Limb (tissue), 2 donors: Measurements from ENCODE around the gene CBFA2T2.
A peak's percentile ranks its signal among the peaks of the same experiment; 100 is the strongest.
"Not testable (repeated sequence)": the region's sequence is repeated elsewhere in the genome, so short reads cannot be mapped to it uniquely, and the experiment has no call there.

Experiments used
- DNase-seq, 2 donors: peaks; one replicate each; pipeline ENCODE4 v3.0.0-alpha.2; 2016; ENCODE audit errors: extremely low spot score in 2 of 2

CBFA2T2 gene

DNA sequence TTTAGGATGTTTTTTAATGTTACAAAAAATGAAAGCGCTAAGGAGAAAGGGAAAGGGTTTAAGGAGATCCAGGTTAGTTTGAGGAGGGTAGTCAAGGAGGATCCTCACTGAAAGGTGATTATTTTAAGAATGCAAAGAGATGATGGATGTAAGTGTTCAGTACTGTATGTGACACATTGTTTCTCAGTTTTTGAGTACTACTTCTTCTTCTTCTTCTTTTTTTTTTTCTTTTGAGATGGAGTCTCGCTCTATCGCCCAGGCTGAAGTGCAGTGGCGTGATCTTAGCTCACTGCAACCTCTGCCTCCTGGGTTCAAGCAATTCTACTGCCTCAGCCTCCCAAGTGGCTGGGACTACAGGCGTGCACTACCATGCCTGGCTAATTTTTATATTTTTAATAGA is 83.4 kb downstream of the CBFA2T2 start:
- not testable (repeated sequence) for DNase-seq

- no peak for DNase-seq
Measured at GRCh38 chr20:33575282-33575681, 85.4 kb downstream of the CBFA2T2 start.

DNA sequence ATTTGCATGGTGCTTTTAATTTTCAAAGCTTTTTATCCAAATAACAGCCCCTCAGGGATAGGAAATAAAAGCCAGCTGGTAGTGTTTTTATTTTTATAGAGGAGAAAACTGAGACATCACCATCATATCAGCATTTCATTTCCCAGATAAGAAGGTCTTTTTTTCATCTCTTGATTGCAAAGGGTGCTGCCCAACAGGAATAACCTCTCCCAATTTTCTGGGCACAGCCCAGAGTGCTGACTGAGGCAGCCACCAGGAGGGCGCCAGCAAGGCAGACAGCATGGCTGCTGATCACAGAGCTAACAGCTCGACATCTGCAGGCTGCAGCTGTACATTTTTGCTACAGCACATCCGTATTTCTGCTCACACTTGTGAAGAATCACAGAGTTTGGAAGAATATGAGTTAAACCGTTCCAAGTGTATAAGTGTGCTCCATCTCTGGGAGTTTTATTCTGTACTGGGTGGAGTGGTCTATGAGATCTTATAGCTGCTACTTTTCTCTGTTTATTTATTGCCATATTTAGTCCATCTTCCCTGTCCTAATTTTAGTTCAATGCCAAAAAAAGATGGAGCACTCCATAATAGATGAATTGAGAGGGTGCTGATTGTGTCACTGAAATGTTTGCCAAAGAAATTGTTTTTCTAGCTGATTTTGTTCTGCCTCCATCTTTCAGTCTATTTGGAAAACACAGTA is 86.7 kb downstream of the CBFA2T2 start:
- peak in 1 of 2 donors; percentile 36 for DNase-seq

DNA sequence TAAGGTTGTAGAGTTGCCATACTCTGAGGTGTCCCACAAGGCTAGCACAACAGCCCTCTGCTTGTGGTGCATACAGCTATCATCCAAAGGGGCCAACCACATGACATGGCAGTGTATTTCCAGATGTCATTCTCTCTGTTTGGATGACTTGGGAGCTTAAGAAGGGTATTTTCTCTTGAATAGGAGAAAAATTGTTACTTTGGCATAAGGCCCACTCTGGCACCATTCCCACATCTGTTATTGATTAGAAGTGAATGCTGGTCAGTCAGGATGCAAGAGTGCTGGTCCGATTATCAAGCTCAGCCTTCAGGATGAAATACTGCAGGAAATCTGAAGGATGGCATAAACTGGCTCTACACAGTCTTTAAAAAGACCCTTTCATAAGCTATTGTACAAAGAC is 88.6 kb downstream of the CBFA2T2 start:
- DNase-seq: peak in 1 of 2 donors; percentile 56

DNA sequence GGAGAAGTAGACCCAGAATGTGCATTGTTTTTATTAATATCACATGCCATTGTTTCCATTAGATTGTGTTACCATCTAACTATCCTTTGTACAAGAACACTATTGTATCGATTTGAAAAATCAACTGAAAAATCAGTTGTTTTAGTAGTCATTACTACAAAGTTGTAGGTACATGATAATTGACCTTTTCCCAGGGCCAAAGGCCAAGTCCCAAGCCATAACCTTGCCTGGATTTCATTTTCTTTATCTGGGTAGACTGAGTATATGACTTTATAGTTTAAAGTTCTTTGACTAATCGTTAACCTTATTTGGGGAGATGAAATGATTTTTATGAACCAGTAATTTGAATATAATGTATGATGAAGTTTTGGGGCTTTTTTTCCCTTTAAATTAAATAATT is 93.2 kb downstream of the CBFA2T2 start:
- no peak for DNase-seq

DNA sequence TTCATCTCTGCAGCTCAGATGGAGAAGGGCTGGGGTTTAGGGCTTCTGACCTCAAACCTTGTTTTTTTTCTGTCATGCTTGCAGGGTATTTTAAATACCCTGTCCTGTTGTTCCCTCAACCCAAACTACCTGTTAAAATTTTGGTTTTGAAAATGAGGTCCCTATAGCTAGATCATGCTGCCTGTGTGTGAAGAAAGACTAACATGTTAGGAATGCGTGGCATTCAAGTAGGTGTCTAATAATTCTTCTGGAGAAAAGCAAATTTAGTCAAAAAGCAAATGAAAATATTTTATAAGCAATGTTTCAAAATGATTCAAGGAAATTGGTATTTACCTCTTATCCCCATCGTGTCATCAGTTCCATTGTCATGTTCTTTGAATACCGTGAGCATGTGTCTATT is 95.1 kb downstream of the CBFA2T2 start:
- no peak for DNase-seq

- no peak for DNase-seq
Measured at GRCh38 chr20:33585413-33585812, 95.5 kb downstream of the CBFA2T2 start.

DNA sequence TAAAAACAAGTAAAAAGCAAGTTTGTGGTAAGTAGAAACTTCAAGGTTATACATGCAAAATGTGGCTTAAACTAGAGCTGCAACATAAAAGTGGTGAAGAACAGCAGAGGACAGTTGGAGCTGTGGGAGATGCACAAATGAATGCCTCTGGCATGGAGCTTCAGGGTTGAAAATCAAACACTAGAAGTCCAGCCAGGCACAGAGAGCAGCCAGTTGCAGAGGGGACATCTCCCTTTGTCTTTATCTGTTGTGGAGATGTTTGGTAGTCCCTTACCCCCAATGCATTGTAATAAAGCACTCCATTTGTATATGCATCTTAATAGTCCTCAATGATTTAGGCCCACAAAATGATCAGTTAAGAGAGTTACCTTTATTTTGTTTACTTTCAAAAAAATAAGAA is 99.2 kb downstream of the CBFA2T2 start:
- no peak for DNase-seq

DNA sequence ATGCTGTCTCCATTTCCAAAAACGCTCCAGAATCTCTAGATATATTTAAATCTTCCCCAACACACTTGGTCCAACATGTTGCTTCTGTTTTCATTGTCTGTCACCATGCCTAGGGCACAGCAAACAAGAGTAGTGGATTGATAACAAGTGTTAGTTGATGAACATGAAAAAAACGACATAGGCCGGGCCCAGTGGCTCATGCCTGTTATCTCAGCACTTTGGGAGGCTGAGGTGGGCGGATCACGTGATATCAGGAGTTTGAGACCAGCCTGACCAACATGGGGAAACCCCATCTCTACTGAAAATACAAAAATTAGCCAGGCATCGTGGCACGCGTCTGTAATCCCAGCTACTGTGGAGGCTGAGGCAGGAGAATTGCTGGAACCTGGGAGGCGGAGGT is 102.0 kb downstream of the CBFA2T2 start:
- DNase-seq: not testable (repeated sequence)

DNA sequence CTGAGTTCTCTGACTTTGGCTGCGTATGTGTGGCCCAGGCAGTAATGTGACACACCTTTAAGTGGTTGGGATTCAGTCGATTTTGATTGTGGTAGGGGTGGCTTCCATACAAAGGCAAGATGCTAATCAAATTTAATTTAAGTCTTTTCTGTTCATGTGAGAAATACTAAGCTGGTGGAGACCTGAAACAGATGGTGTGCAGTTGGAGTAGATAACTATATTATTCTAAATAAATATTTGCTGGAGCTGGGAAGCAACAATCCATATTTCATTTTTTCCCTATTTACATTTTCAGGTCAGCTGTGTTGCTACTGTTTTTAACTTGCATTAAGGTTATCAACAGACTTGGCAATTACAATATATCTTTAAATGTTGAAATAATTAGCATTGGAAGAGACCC is 104.8 kb downstream of the CBFA2T2 start:
- DNase-seq: no peak

GRCh38 chr20:33600414-33600813 is 110.5 kb downstream of the CBFA2T2 start:
- no peak for DNase-seq

DNA sequence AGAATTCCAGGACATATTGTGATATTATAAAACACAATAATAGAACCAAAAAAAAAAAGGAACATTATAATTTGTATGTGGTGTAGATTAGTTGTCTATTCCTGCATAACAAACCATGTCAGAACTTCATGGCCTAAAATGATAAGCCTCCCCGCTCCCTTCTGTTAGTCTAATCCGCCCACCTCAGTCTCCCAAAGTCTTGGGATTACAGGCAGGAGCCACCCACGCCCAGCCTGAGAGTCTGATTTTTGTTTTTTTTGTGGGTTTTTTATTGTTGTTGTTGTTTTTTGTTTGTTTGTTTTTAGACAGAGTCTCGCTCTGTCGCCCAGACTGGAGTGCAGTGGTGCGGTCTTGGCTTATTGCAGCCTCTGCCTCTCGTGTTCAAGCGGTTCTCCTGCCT is 111.1 kb downstream of the CBFA2T2 start:
- DNase-seq: no peak

DNA sequence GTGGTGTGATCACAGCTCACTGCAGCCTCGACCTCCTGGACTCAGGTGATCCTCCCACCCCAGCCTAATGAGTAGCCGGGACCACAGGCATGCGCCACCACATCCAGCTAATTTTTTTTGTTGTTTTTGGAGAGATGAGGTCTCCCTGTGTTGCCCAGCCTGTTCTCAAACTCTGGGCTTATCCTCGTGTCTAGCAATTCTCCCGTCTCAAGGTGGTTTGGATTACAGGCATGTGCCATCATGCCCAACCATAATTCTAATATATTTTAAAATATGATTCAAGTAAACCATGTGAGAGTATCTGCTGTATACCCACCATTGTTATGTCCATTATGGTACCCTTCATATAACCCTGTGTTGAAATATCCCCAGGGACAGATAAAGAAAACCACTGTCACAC is 112.0 kb downstream of the CBFA2T2 start:
- no peak for DNase-seq

DNA sequence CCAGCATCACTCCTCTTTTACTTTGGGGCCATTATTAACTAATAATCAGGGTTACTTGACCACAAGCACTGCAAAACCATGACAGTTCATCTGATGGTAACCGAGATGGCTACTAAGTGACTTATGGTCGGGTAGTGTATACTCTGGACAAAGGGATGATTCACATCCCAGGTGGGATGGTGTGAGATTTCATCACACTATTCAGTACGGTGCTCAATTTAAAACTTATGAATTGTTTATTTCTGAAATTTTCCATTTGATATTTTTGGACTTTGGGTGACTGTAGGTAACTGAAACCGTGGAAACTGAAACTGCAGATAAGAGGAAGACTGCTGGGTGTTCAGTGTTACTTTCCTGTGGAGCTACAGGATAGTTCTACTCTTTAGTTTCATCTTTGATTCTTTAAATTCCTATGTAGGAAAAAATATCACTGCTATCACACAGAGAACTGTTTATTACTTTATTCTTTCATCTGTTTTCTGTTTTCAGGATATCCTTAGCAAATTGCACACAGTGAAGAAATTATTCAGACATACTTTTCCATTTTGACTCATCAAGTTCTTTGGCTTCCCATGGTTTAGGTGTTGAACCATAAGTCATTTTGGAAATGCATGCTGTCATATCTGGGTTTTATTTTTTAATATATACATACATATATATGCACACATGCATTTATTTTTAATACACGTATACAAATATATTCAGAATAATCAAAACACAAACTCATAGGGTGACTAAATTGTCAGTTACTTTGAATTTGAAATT is 113.1 kb downstream of the CBFA2T2 start:
- DNase-seq: no peak

DNA sequence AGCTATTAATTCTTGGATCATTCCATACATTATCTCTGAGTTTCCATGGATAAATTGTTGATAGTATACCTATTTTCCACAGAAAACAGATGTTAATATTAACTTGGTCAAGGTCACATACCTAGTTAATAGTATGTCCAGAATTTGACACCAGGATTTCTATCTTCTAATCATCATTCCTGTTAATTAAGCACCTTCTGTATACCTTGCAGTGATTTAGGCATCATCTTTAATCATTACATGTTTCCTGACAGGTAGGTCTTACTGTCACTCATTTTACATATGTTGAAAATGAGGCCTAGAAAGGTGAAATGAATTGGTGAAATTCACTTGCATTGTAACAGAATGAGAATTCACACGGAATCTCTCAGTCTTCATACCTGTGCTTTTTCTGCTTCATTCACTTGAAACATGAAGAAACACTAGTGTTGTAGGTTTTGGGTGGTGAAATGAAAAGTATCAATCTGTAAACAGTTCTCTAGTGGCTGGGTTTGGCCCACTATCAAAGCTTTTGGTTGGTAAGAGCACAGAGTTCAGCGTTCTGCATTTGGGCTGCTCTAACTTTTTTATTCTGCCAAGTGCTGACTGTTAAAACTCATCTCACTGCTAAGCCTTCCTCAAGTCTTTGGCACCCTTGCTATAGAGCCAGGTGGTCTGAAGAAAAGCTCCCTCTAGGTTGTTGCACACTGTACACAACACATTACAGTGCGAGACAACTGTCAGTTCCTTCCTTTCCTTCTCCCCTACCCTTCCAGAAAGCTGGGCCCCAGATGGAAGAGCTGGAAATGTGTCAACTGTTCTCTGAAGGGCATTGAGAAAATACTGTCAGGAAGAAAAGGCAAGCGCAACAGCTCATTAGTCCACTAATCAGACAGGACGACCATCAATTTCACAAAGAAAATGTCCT is 114.4 kb downstream of the CBFA2T2 start:
- DNase-seq: no peak

DNA sequence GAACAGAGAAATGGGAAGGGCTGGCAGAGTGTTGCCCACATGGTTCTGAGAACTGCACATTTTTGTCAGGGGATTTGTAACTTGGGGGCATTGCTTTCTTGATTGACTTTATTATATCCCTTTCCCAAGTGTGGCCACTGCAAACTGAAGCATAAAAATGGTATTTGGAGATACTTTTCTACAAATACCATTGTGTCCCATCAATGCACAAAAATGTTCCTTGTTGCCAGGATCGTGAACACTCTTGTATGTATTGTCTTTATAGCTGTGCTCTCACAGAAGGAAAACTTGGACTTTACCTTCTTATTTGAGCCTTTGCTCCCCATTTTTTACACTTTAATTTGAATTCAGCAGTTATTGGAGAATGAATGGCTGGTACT is 115.1 kb downstream of the CBFA2T2 start:
- no peak for DNase-seq

DNA sequence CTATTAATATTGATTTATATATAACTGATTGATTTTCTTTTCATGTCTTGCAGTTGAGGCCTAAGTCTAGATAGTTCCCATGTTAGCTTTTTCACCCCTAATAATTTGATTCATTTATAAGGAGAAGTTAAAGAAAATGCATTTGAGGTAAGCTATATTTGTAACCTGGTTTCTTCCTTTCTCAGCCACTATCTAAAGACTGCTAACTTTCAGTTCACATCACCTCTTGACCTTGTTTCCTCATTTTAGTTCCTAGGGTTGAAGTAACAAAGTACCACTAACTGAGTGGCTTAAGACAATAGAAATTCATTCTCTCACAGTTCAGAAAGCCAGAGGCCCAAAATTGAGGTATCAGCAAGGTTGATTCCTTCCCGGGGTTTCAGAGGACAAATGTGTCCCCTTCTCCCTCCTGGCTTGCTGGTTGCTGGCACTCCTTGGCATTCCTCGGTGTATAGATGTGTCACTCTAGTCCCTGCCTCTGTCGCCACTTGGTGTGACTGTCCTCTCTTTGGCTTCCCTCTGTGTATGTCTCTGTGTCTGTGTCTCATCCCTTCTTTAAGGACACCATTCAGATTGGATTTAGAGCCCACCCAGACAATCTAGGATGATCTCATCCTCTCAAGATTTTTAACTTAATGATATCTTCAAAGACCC is 116.3 kb downstream of the CBFA2T2 start:
- DNase-seq: no peak

GRCh38 chr20:33609504-33609903 is 119.6 kb downstream of the CBFA2T2 start:
- no peak for DNase-seq

DNA sequence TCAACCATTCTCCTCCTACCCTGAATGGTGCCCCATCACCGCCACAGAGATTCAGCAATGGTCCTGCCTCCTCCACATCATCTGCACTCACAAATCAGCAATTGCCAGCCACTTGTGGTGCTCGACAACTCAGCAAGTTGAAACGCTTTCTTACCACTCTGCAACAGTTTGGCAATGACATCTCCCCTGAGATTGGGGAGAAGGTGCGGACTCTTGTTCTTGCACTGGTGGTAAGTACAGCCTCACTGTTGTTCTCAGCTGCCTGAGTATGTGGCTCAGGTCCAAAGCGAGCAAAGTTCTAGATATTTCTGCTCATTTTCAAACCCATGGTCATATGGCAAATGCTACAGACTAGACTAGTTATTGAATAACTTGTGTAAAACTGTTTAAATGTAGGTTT is 121.2 kb downstream of the CBFA2T2 start:
- DNase-seq: no peak

GRCh38 chr20:33612001-33612400 is 122.1 kb downstream of the CBFA2T2 start:
- DNase-seq: no peak

DNA sequence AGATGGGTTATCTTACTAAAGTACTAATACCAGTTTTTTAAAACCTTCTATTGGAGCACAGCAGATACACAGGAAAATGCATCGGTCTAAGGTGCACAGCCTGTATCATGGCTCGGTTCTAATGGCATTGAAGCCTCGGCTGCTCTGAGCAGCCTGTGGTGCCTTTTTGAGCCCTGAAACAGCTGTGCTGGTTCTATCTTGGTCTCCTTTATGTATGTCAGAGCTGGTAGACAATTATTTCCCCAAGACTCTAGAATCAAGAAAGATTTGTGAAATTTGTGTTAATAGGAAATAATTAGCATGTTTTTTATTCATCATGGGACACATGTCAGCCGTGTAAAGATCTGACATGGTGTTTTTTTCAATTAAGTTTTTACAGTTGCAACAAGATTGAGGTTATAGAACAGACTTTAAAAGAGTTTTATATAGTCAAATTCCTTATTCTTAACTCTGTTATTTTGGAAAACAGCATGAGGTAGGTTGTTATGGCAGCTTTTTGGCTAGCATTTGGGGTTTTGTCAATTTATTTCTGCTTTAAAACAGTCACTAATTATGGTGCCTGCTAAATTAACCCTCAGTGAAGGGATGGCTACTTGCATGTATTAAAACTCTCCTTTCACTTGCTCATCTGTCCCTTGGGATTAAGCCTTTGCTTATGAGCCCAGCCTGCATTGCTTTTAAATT is 132.0 kb downstream of the CBFA2T2 start:
- DNase-seq: no peak
